Karpas-422 (cell line): ENCODE results near the gene MIB2. TPM values are rescaled to one million over a fixed set of nuclear protein-coding genes. Genes with fewer than 3 reads are reported as not detected.

ENCODE experiments used
- DNase-seq: peaks from one replicate; pipeline ENCODE4 v3.0.0-alpha.2; 2015
- H2AFZ ChIP-seq: fragments of 200-600 bp; sonication (generic); 2 replicates; pipeline ENCODE4 v1.6.1; 2014; ENCODE audit warnings: antibody characterized with exemption, low read length, mixed read lengths
- H3K27ac ChIP-seq: fragments of 200-600 bp; sonication (generic); 2 replicates; pipeline ENCODE4 v1.5.1; 2014; ENCODE audit warnings: mild to moderate bottlenecking, low read length, moderate library complexity
- H3K27me3 ChIP-seq: fragments of 200-600 bp; sonication (generic); 2 replicates; pipeline ENCODE4 v1.6.1; 2014; ENCODE audit warnings: low read length, mixed read lengths
- H3K36me3 ChIP-seq: fragments of 200-600 bp; sonication (generic); 2 replicates; pipeline ENCODE4 v1.6.1; 2014; ENCODE audit warnings: low read length, mixed read lengths; ENCODE audit not compliant: insufficient read depth
- H3K4me1 ChIP-seq: fragments of 200-600 bp; sonication (generic); 2 replicates; pipeline ENCODE4 v1.6.1; 2014; ENCODE audit warnings: mild to moderate bottlenecking, low read length, mixed read lengths
- H3K4me2 ChIP-seq: fragments of 200-600 bp; sonication (generic); 2 replicates; pipeline ENCODE4 v1.6.1; 2014; ENCODE audit warnings: low read length, low read depth, mild to moderate bottlenecking; ENCODE audit not compliant: poor library complexity, severe bottlenecking
- H3K4me3 ChIP-seq: fragments of 200-600 bp; sonication (generic); 2 replicates; pipeline ENCODE4 v1.5.1; 2014; ENCODE audit warnings: mild to moderate bottlenecking, antibody characterized with exemption, low read length, mixed read lengths
- H3K79me2 ChIP-seq: fragments of 200-600 bp; sonication (generic); 2 replicates; pipeline ENCODE4 v1.6.1; 2014; ENCODE audit warnings: mild to moderate bottlenecking, low read length, mixed read lengths
- H3K9ac ChIP-seq: fragments of 200-600 bp; sonication (generic); 2 replicates; pipeline ENCODE4 v1.6.0; 2014; ENCODE audit warnings: low read length
- H3K9me2 ChIP-seq: fragments of 200-600 bp; sonication (generic), shearing (Covaris generic); replicated peaks from 2 replicates; pipeline ENCODE4 v1.6.0; 2014; ENCODE audit warnings: mild to moderate bottlenecking, low read length, moderate library complexity; ENCODE audit not compliant: insufficient read depth
- H3K9me3 ChIP-seq: fragments of 300-700, 200-600 bp; sonication (generic); 2 replicates; pipeline ENCODE4 v1.6.1; 2014; ENCODE audit warnings: low read length, mixed read lengths
- H4K20me1 ChIP-seq: fragments of 200-600 bp; sonication (generic); 2 replicates; pipeline ENCODE4 v1.6.1; 2014; ENCODE audit warnings: mild to moderate bottlenecking, antibody characterized with exemption, low read length, low read depth; ENCODE audit not compliant: insufficient read depth
- total RNA-seq: library from RNA; depleted of rRNA; stranded (reverse); fragments of >200 nt; shearing (Covaris generic); gene quantifications from 2 replicates; pipeline ENCODE4 v1.2.3, GENCODE V29; 2014; ENCODE audit warnings: low replicate concordance

MIB2 gene
- total RNA-seq, 1 experiment from 2014 or later, result 24.8 TPM

GRCh38 chr1:1596493-1597274 is 18.6 kb upstream of the MIB2 start:
- Histone ChIP-seq H3K9me2 (no peaks in the 10 kb centered on the region), H3K4me1 (peaks cover 9% of the 10 kb centered on the region), H4K20me1 (no peaks in the 10 kb centered on the region), H3K9ac (no peak overlapping the region), H3K27me3 (no peaks in the 10 kb centered on the region), H3K36me3 (no peaks in the 10 kb centered on the region), H3K4me3 (no peak overlapping the region), H2AFZ (no peak overlapping the region), H3K79me2 (no peaks in the 10 kb centered on the region), H3K9me3 (no peaks in the 10 kb centered on the region), H3K27ac (no peak overlapping the region), H3K4me2 (no peak overlapping the region)
- DNase-seq, result no peak

- Histone ChIP-seq H3K9ac (no peak overlapping the region), H2AFZ (no peak overlapping the region)
Observed at GRCh38 chr1:1597275-1597930, 17.9 kb upstream of the MIB2 start.

GRCh38 chr1:1598051-1598719 is 17.1 kb upstream of the MIB2 start:
- Histone ChIP-seq H3K27me3 (no peaks in the 10 kb centered on the region), H3K36me3 (no peaks in the 10 kb centered on the region), H3K9me3 (no peaks in the 10 kb centered on the region), H3K79me2 (no peaks in the 10 kb centered on the region), H3K9ac (no peak overlapping the region), H3K9me2 (no peaks in the 10 kb centered on the region), H3K4me1 (peaks cover 17% of the 10 kb centered on the region), H3K4me3 (no peak overlapping the region), H3K27ac (no peak overlapping the region), H2AFZ (no peak overlapping the region), H4K20me1 (no peaks in the 10 kb centered on the region), H3K4me2 (no peak overlapping the region)
- DNase-seq, result no peak

More at GRCh38 chr1:1597275-1597930, 17.9 kb upstream of the MIB2 start:
- Histone ChIP-seq H3K9me3 (no peaks in the 10 kb centered on the region), H3K27me3 (no peaks in the 10 kb centered on the region), H3K4me3 (no peak overlapping the region), H3K27ac (no peak overlapping the region), H3K79me2 (no peaks in the 10 kb centered on the region), H3K9me2 (no peaks in the 10 kb centered on the region), H3K36me3 (no peaks in the 10 kb centered on the region), H3K4me2 (no peak overlapping the region), H4K20me1 (no peaks in the 10 kb centered on the region), H3K4me1 (peaks cover 9% of the 10 kb centered on the region)
- DNase-seq, result peak; percentile 70

- H3K27me3 ChIP-seq, result no peaks in the 10 kb centered on the region
- H3K9me3 ChIP-seq, result no peaks in the 10 kb centered on the region
- no peak overlapping the region for H3K4me2 ChIP-seq
- peaks cover 21% of the 10 kb centered on the region for H3K4me1 ChIP-seq
- no peak overlapping the region for H2AFZ ChIP-seq
- H3K79me2 ChIP-seq, result no peaks in the 10 kb centered on the region
- no peak overlapping the region for H3K4me3 ChIP-seq
- DNase-seq, result no peak
- H4K20me1 ChIP-seq, result no peaks in the 10 kb centered on the region
- no peak overlapping the region for H3K9ac ChIP-seq
- H3K36me3 ChIP-seq, result no peaks in the 10 kb centered on the region
- H3K9me2 ChIP-seq, result no peaks in the 10 kb centered on the region
- H3K27ac ChIP-seq, result no peak overlapping the region
Observed at GRCh38 chr1:1598720-1599029, 16.6 kb upstream of the MIB2 start.

GRCh38 chr1:1599030-1599934 is 16.0 kb upstream of the MIB2 start:
- H3K9ac ChIP-seq, result no peak overlapping the region
- H2AFZ ChIP-seq, result no peak overlapping the region

GRCh38 chr1:1599935-1600860 is 15.1 kb upstream of the MIB2 start, which contains the start of gene FNDC10:
TSS of gene FNDC10 (minus strand) at chr1:1600135. CDS start at chr1:1600015, 120 bp downstream.
- H3K27me3 ChIP-seq, result no peaks in the 10 kb centered on the region
- no peaks in the 10 kb centered on the region for H3K9me3 ChIP-seq
- no peak within 1 kb of the TSS for H3K4me2 ChIP-seq
- peaks cover 21% of the 10 kb centered on the region for H3K4me1 ChIP-seq
- no peak within 1 kb of the TSS for H3K9ac ChIP-seq
- no peaks in the 10 kb centered on the region for H4K20me1 ChIP-seq
- H3K79me2 ChIP-seq, result no peaks in the 10 kb centered on the region
- DNase-seq, result no peak
- H3K27ac ChIP-seq, result no peak within 1 kb of the TSS
- H3K9me2 ChIP-seq, result no peaks in the 10 kb centered on the region
- H3K36me3 ChIP-seq, result no peaks in the 10 kb centered on the region
- no peak within 1 kb of the TSS for H2AFZ ChIP-seq
- no peak within 1 kb of the TSS for H3K4me3 ChIP-seq

More at GRCh38 chr1:1599030-1599934, 16.0 kb upstream of the MIB2 start:
- no peak for DNase-seq
- H3K36me3 ChIP-seq, result no peaks in the 10 kb centered on the region
- H3K27ac ChIP-seq, result no peak overlapping the region
- no peak overlapping the region for H3K4me3 ChIP-seq
- H3K79me2 ChIP-seq, result no peaks in the 10 kb centered on the region
- no peaks in the 10 kb centered on the region for H3K9me2 ChIP-seq
- no peaks in the 10 kb centered on the region for H4K20me1 ChIP-seq
- no peaks in the 10 kb centered on the region for H3K9me3 ChIP-seq
- H3K4me1 ChIP-seq, result peaks cover 21% of the 10 kb centered on the region
- no peaks in the 10 kb centered on the region for H3K27me3 ChIP-seq
- H3K4me2 ChIP-seq, result no peak overlapping the region

- H3K4me3 ChIP-seq, result no peak overlapping the region
- DNase-seq, result peak; percentile 34
- no peak overlapping the region for H3K4me2 ChIP-seq
- H3K36me3 ChIP-seq, result no peaks in the 10 kb centered on the region
- no peak overlapping the region for H2AFZ ChIP-seq
- H3K79me2 ChIP-seq, result no peaks in the 10 kb centered on the region
- no peaks in the 10 kb centered on the region for H3K27me3 ChIP-seq
- H4K20me1 ChIP-seq, result no peaks in the 10 kb centered on the region
- H3K4me1 ChIP-seq, result peaks cover 21% of the 10 kb centered on the region
- no peak overlapping the region for H3K27ac ChIP-seq
- H3K9me2 ChIP-seq, result no peaks in the 10 kb centered on the region
- H3K9me3 ChIP-seq, result no peaks in the 10 kb centered on the region
- H3K9ac ChIP-seq, result no peak overlapping the region
Observed at GRCh38 chr1:1600861-1601563, 14.3 kb upstream of the MIB2 start.
